Right atrium auricular region (tissue), 2 donors: ENCODE results near the gene ATXN1. TPM values are rescaled to one million over a fixed set of nuclear protein-coding genes. Genes with fewer than 3 reads are reported as not detected.
A peak's percentile ranks its signal among the peaks of the same experiment; 100 is the strongest.

Experiments
- DNase-seq: peaks from one replicate; pipeline ENCODE4 v3.0.0-alpha.2; 2019; ENCODE audit warnings: low spot score
- H3K27ac ChIP-seq, 2 donors: fragments of 200-600 bp; sonication (generic); 1 replicate in 1 of 2; 2 replicates in 1 of 2; pipeline ENCODE4 v1.5.1; 2016 to 2019
- H3K27me3 ChIP-seq, 2 donors: fragments of 200-600 bp; sonication (generic); one replicate each; pipeline versions ENCODE4 v1.5.1 to v1.6.0; 2017 to 2019
- H3K36me3 ChIP-seq: fragments of 200-600 bp; sonication (generic); one replicate; pipeline ENCODE4 v1.5.1; 2016
- H3K4me1 ChIP-seq, 2 donors: fragments of 200-600 bp; sonication (generic); one replicate each; pipeline versions ENCODE4 v1.5.1 to v1.6.0; 2017 to 2019
- H3K4me3 ChIP-seq, 2 donors: fragments of 200-600 bp; sonication (generic); 1 replicate in 1 of 2; 2 replicates in 1 of 2; pipeline ENCODE4 v1.5.1; 2017 to 2019; ENCODE audit warnings: mild to moderate bottlenecking in 1 of 2, moderate library complexity in 1 of 2
- H3K9me3 ChIP-seq, 2 donors: fragments of 200-600 bp; sonication (generic); one replicate each; pipeline ENCODE4 v1.5.1; 2019
- CTCF ChIP-seq, 2 donors: fragments of 200-600 bp; sonication (generic); IDR thresholded peaks; one replicate each; pipeline ENCODE4 v1.5.1; 2019; ENCODE audit warnings: antibody characterized with exemption in 2 of 2
- total RNA-seq, 2 donors: library from RNA; depleted of rRNA; stranded (reverse); fragments of >200 nt; gene quantifications; one replicate each; pipeline ENCODE4 v1.1.0, GENCODE V29; 2016

ATXN1 gene
- total RNA-seq, 2 donors from 2014 or later, result 41.8 to 62.0 TPM

GRCh38 chr6:16800341-16800740 is 39.1 kb upstream of the ATXN1 start:
- H3K9me3 ChIP-seq, result no peaks in the 10 kb centered on the region
- peaks cover 0 to 30% of the 10 kb centered on the region in 2 donors for H3K4me1 ChIP-seq
- no peaks in the 10 kb centered on the region for H3K36me3 ChIP-seq
- no peak overlapping the region for H3K4me3 ChIP-seq
- DNase-seq, result no peak
- peak overlapping the region; percentile 78 to 91 for H3K27ac ChIP-seq
- no peaks in the 10 kb centered on the region for H3K27me3 ChIP-seq
- no peak for TF ChIP-seq CTCF (IDR thresholded peaks at IDR 0.05)

- Histone ChIP-seq H3K4me3 (no peak overlapping the region), H3K4me1 (peaks cover 0 to 24% of the 10 kb centered on the region in 2 donors), H3K27me3 (no peaks in the 10 kb centered on the region), H3K36me3 (no peaks in the 10 kb centered on the region), H3K27ac (peak overlapping the region; percentile 53 to 91), H3K9me3 (no peaks in the 10 kb centered on the region)
- no peak for DNase-seq
- no peak for TF ChIP-seq CTCF (IDR thresholded peaks at IDR 0.05)
These were observed 38.3 kb upstream of the ATXN1 start for GRCh38 chr6:16799279-16800193.

- H3K36me3 ChIP-seq, result no peaks in the 10 kb centered on the region
- no peaks in the 10 kb centered on the region for H3K4me1 ChIP-seq
- no peaks in the 10 kb centered on the region for H3K27me3 ChIP-seq
- H3K4me3 ChIP-seq, result no peak overlapping the region
- no peak for DNase-seq
- H3K9me3 ChIP-seq, result no peaks in the 10 kb centered on the region
- H3K27ac ChIP-seq, result no peak overlapping the region
- TF ChIP-seq CTCF (IDR thresholded peaks at IDR 0.05), result peak in 1 of 2 donors; percentile 29
These were observed 32.7 kb upstream of the ATXN1 start for GRCh38 chr6:16793828-16794412.

GRCh38 chr6:16789329-16790038 is 28.2 kb upstream of the ATXN1 start:
- no peak overlapping the region for H3K4me3 ChIP-seq
- H3K9me3 ChIP-seq, result no peaks in the 10 kb centered on the region
- no peak for TF ChIP-seq CTCF (IDR thresholded peaks at IDR 0.05)
- no peaks in the 10 kb centered on the region for H3K27me3 ChIP-seq
- H3K27ac ChIP-seq, result no peak overlapping the region
- no peak for DNase-seq
- H3K36me3 ChIP-seq, result no peaks in the 10 kb centered on the region
- H3K4me1 ChIP-seq, result no peaks in the 10 kb centered on the region

- TF ChIP-seq CTCF (IDR thresholded peaks at IDR 0.05), result no peak
- Histone ChIP-seq H3K4me3 (no peak overlapping the region), H3K36me3 (no peaks in the 10 kb centered on the region), H3K27ac (no peak overlapping the region), H3K9me3 (no peaks in the 10 kb centered on the region), H3K4me1 (peaks cover 0 to 2% of the 10 kb centered on the region in 2 donors), H3K27me3 (no peaks in the 10 kb centered on the region)
- DNase-seq, result no peak
These were observed 25.9 kb upstream of the ATXN1 start for GRCh38 chr6:16787128-16787682.
